OCI-LY3 (cell line): ENCODE results near the gene RNF113B.

Experiments
- CTCF ChIP-seq: fragments of 200-600, 300-600 bp; sonication (generic); IDR thresholded peaks from 2 replicates; pipeline ENCODE4 v1.5.1; 2014; ENCODE audit warnings: antibody characterized with exemption, low read length, low read depth
- EZH2phosphoT487 ChIP-seq: fragments of 200-600 bp; shearing (Covaris generic); IDR thresholded peaks from 2 replicates; pipeline ENCODE4 v1.6.1; 2018; ENCODE audit warnings: antibody characterized with exemption, mixed run types, low read depth

- TF ChIP-seq CTCF (no peak), EZH2phosphoT487 (no peak)
Observed at GRCh38 chr13:98207416-98207815, 30.3 kb upstream of the RNF113B start.
